ENCODE results near the gene OR52K1.

DNA sequence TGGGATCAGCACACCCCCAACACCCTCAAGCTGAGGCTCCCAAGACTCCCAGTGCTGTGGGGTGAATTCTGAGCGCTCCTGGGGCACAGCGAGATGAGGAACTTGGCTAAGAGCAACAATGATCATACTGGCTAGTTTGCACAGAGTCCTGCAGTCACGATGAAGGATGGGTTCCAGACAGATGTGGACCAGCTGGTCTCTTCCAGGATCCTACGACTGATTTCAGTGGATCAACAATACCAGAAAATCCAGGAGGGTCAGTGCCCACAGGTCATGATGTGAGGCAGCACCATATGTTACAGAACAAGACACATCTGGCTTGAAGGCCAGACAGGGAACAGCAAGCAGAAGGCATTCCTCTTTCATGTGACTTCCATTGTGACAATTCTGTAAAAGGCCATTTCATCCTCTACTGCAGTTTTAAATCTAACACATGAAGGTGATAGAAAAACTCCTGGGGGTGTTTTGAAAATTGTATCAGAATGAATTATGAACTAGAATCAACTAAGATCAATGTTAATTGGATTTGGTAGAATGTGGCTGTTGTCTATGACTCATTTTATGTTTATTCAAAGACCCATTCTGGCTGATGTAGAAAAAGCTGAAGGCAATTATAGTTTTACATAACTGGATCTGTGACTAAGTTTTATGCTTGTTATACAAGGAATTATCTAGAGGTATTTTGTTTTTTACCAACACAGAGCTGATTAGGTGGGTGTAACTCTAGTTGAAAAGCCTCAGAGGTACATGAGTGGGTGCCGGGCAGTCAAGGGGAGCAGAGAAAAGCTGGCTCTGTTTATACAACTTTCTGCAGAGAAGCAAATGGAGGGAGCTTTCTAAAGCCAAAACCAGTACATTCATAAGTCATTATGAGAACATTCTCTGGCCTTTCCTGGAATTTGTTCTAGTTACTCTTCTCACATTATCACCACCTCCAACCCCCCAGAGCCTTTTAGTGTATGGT is 29.1 kb downstream of the OR52K1 start:
- TF ChIP-seq, protein P1, sequence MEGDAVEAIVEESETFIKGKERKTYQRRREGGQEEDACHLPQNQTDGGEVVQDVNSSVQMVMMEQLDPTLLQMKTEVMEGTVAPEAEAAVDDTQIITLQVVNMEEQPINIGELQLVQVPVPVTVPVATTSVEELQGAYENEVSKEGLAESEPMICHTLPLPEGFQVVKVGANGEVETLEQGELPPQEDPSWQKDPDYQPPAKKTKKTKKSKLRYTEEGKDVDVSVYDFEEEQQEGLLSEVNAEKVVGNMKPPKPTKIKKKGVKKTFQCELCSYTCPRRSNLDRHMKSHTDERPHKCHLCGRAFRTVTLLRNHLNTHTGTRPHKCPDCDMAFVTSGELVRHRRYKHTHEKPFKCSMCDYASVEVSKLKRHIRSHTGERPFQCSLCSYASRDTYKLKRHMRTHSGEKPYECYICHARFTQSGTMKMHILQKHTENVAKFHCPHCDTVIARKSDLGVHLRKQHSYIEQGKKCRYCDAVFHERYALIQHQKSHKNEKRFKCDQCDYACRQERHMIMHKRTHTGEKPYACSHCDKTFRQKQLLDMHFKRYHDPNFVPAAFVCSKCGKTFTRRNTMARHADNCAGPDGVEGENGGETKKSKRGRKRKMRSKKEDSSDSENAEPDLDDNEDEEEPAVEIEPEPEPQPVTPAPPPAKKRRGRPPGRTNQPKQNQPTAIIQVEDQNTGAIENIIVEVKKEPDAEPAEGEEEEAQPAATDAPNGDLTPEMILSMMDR (IDR thresholded peaks at IDR 0.05): no peak
- no peak for TF ChIP-seq POLR2A (IDR thresholded peaks at IDR 0.05)
